WTC11 (cell line): ENCODE measurements around the gene GLUD2. TPM values are rescaled to one million over a fixed set of nuclear protein-coding genes. Genes with fewer than 3 reads are reported as not detected.

Experiments used
- ATAC-seq: fragments of 200-7000 bp; cut with Tn5 transposase; 2 replicates; pipeline ENCODE4 v1.10.0; 2021; ENCODE audit warnings: mild to moderate bottlenecking, moderate library complexity
- CTCF ChIA-PET: fragments of 300-600 bp; sonication (Branson Sonifier 250); formaldehyde crosslinking; loops from one replicate; lab custom pipeline; 2021; ENCODE audit warnings: antibody characterized with exemption; lab: Charles Lee
- POLR2A ChIA-PET: fragments of 350-600 bp; sonication (Branson Sonifier 250); formaldehyde crosslinking; loops from one replicate; lab custom pipeline; 2021; ENCODE audit warnings: antibody characterized with exemption; lab: Charles Lee
- DNase-seq: peaks from one replicate; pipeline ENCODE4 v3.0.0; 2021; ENCODE audit warnings: low spot score
- H3K27ac Mint-ChIP-seq: 2 replicates; pipeline ENCODE4 v1.8.0; 2021; ENCODE audit warnings: mixed read lengths
- H3K27me3 Mint-ChIP-seq: 2 replicates; pipeline ENCODE4 v1.8.0; 2021; ENCODE audit warnings: low read depth, mild to moderate bottlenecking, moderate library complexity, mixed read lengths
- H3K36me3 Mint-ChIP-seq: 2 replicates; pipeline ENCODE4 v1.8.0; 2021; ENCODE audit warnings: mixed read lengths
- H3K4me1 Mint-ChIP-seq: 2 replicates; pipeline ENCODE4 v1.8.0; 2022; ENCODE audit warnings: mixed read lengths
- H3K4me3 Mint-ChIP-seq: 2 replicates; pipeline ENCODE4 v1.8.0; 2021; ENCODE audit warnings: mild to moderate bottlenecking, moderate library complexity, mixed read lengths
- H3K9me3 Mint-ChIP-seq: 2 replicates; pipeline ENCODE4 v1.8.0; 2021; ENCODE audit warnings: mixed read lengths
- CBFB ChIP-seq: sonication (generic); formaldehyde crosslinking; IDR thresholded peaks from 2 replicates; pipeline ENCODE4 v1.8.1; 2022; ENCODE audit warnings: mild to moderate bottlenecking, low read depth, missing genetic modification reagents
- CREM ChIP-seq: sonication (generic); formaldehyde crosslinking; IDR thresholded peaks from 2 replicates; pipeline ENCODE4 v1.8.1; 2022; ENCODE audit warnings: mild to moderate bottlenecking, missing genetic modification reagents, moderate library complexity
- E2F1 ChIP-seq: sonication (generic); formaldehyde crosslinking; IDR thresholded peaks from 2 replicates; pipeline ENCODE4 v1.8.0; 2022; ENCODE audit warnings: mild to moderate bottlenecking, missing genetic modification reagents
- E2F5 ChIP-seq: sonication (generic); formaldehyde crosslinking; IDR thresholded peaks from 2 replicates; pipeline ENCODE4 v1.8.1; 2022; ENCODE audit warnings: mild to moderate bottlenecking, moderate library complexity, missing genetic modification reagents
- EMX1 ChIP-seq: fragments of 250-450 bp; sonication (Bioruptor Pico); IDR thresholded peaks from 2 replicates; pipeline ENCODE4 v1.8.0; 2021; ENCODE audit warnings: mild to moderate bottlenecking
- ETV6 ChIP-seq: sonication (generic); formaldehyde crosslinking; IDR thresholded peaks from 2 replicates; pipeline ENCODE4 v1.8.1; 2022; ENCODE audit warnings: mild to moderate bottlenecking, missing genetic modification reagents
- FOXJ3 ChIP-seq: sonication (generic); formaldehyde crosslinking; IDR thresholded peaks from 2 replicates; pipeline ENCODE4 v1.9.0; 2021; ENCODE audit warnings: missing genetic modification reagents, mild to moderate bottlenecking, borderline replicate concordance
- GTF2I ChIP-seq: fragments of 250-450 bp; sonication (Bioruptor Pico); conservative IDR thresholded peaks from 2 replicates; pipeline ENCODE4 v1.4.0; 2021; ENCODE audit warnings: mild to moderate bottlenecking
- IRF2 ChIP-seq: sonication (generic); formaldehyde crosslinking; IDR thresholded peaks from 2 replicates; pipeline ENCODE4 v1.8.0; 2022; ENCODE audit warnings: low read depth, missing genetic modification reagents, borderline replicate concordance
- JUN ChIP-seq: sonication (generic); formaldehyde crosslinking; IDR thresholded peaks from 2 replicates; pipeline ENCODE4 v1.8.0; 2023; ENCODE audit warnings: mild to moderate bottlenecking, missing genetic modification reagents
- MXD4 ChIP-seq: fragments of 250-450 bp; sonication (Bioruptor Pico); IDR thresholded peaks from 2 replicates; pipeline ENCODE4 v1.8.0; 2021; ENCODE audit warnings: mild to moderate bottlenecking, moderate library complexity, borderline replicate concordance
- NR3C1 ChIP-seq: sonication (generic); formaldehyde crosslinking; conservative IDR thresholded peaks from 2 replicates; pipeline ENCODE4 v1.8.1; 2023; ENCODE audit warnings: low read depth, mild to moderate bottlenecking, missing genetic modification reagents
- PRRX2 ChIP-seq: fragments of 250-450 bp; sonication (Bioruptor Pico); IDR thresholded peaks from 2 replicates; pipeline ENCODE4 v1.8.0; 2021; ENCODE audit warnings: mild to moderate bottlenecking
- TEAD1 ChIP-seq: sonication (generic); formaldehyde crosslinking; IDR thresholded peaks from 2 replicates; pipeline ENCODE4 v1.8.0; 2022; ENCODE audit warnings: mild to moderate bottlenecking, missing genetic modification reagents
- TP53 ChIP-seq: sonication (generic); formaldehyde crosslinking; IDR thresholded peaks from 2 replicates; pipeline ENCODE4 v1.8.1; 2023; ENCODE audit warnings: mild to moderate bottlenecking, missing genetic modification reagents
- ZBTB43 ChIP-seq: sonication (generic); formaldehyde crosslinking; IDR thresholded peaks from 2 replicates; pipeline ENCODE4 v1.8.1; 2023; ENCODE audit warnings: mild to moderate bottlenecking, missing genetic modification reagents
- ZNF121 ChIP-seq: sonication (generic); formaldehyde crosslinking; IDR thresholded peaks from 2 replicates; pipeline ENCODE4 v1.8.0; 2023; ENCODE audit warnings: missing genetic modification reagents
- ZNF512 ChIP-seq: sonication (generic); formaldehyde crosslinking; IDR thresholded peaks from 2 replicates; pipeline ENCODE4 v1.8.1; 2022; ENCODE audit warnings: missing genetic modification reagents, borderline replicate concordance
- ZNF532 ChIP-seq: fragments of 250-450 bp; sonication (Bioruptor Pico); IDR thresholded peaks from 2 replicates; pipeline ENCODE4 v1.9.0; 2021; ENCODE audit warnings: mild to moderate bottlenecking, borderline replicate concordance
- total RNA-seq: library from RNA; stranded (reverse); gene quantifications from 3 replicates; pipeline ENCODE4 v1.2.3, GENCODE V29; 2021
- TF ChIP-seq, protein P1 (sequence below): sonication (generic); formaldehyde crosslinking; IDR thresholded peaks from 2 replicates; pipeline ENCODE4 v1.8.1; 2022; ENCODE audit warnings: low read depth, missing genetic modification reagents, borderline replicate concordance
- TF ChIP-seq, protein P2 (sequence below): sonication (generic); formaldehyde crosslinking; IDR thresholded peaks from 2 replicates; pipeline ENCODE4 v1.8.0; 2022; ENCODE audit warnings: mild to moderate bottlenecking, missing genetic modification reagents
- TF ChIP-seq, protein P3 (sequence below): sonication (generic); formaldehyde crosslinking; IDR thresholded peaks from 2 replicates; pipeline ENCODE4 v1.8.0; 2022; ENCODE audit warnings: mild to moderate bottlenecking, missing genetic modification reagents

Gene GLUD2
- total RNA-seq, 1 experiment from 2014 or later = 0.57 TPM

DNA sequence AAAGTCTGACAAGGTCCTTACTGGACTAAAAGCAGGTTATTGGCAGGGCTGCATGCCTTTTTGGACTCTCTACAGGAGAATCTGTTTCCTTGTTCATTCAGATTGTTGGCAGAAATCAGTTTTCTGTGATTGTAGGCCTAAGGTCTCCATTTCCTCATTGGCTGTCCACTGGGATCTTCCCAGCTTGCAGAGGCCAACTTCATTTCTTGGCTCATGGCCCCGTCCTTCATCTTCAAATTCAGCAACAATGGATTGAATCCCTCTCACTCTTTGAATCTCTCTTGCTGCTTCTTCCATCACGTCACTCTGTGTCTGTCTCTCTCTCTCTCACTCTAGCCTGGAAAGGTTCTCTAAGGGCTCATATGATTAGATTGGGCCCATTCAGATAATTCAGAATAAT is 14.9 kb upstream of the GLUD2 start (continued):
- TF ChIP-seq PRRX2 (CRISPR knock-in tag) (no peak), E2F5 (no peak)
- TF ChIP-seq, all 79 proteins: peak for 0

GRCh38 chrX:121036137-121036536 is 11.3 kb upstream of the GLUD2 start:
- H3K9me3 Mint-ChIP-seq = no peaks in the 10 kb centered on the region
- TF ChIP-seq, protein P1, sequence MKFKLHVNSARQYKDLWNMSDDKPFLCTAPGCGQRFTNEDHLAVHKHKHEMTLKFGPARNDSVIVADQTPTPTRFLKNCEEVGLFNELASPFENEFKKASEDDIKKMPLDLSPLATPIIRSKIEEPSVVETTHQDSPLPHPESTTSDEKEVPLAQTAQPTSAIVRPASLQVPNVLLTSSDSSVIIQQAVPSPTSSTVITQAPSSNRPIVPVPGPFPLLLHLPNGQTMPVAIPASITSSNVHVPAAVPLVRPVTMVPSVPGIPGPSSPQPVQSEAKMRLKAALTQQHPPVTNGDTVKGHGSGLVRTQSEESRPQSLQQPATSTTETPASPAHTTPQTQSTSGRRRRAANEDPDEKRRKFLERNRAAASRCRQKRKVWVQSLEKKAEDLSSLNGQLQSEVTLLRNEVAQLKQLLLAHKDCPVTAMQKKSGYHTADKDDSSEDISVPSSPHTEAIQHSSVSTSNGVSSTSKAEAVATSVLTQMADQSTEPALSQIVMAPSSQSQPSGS (CRISPR knock-in tag) = no peak
- TF ChIP-seq CREM = no peak
- TF ChIP-seq EMX1 = no peak
- no peak for TF ChIP-seq GTF2I
- no peak for TF ChIP-seq MXD4 (CRISPR knock-in tag)
- TF ChIP-seq CBFB (CRISPR knock-in tag) = no peak
- no peak for TF ChIP-seq E2F1 (CRISPR knock-in tag)
- TF ChIP-seq, protein P2, sequence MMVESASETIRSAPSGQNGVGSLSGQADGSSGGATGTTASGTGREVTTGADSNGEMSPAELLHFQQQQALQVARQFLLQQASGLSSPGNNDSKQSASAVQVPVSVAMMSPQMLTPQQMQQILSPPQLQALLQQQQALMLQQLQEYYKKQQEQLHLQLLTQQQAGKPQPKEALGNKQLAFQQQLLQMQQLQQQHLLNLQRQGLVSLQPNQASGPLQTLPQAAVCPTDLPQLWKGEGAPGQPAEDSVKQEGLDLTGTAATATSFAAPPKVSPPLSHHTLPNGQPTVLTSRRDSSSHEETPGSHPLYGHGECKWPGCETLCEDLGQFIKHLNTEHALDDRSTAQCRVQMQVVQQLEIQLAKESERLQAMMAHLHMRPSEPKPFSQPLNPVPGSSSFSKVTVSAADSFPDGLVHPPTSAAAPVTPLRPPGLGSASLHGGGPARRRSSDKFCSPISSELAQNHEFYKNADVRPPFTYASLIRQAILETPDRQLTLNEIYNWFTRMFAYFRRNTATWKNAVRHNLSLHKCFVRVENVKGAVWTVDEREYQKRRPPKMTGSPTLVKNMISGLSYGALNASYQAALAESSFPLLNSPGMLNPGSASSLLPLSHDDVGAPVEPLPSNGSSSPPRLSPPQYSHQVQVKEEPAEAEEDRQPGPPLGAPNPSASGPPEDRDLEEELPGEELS (CRISPR knock-in tag) = no peak
- no peak for TF ChIP-seq E2F5
- TF ChIP-seq ZBTB43 (CRISPR knock-in tag) = no peak
- no peak for TF ChIP-seq ZNF121
- TF ChIP-seq FOXJ3 = no peak
- TF ChIP-seq IRF2 (CRISPR knock-in tag) = no peak
- TF ChIP-seq NR3C1 (CRISPR knock-in tag) = no peak
- no peak for TF ChIP-seq ETV6 (CRISPR knock-in tag)
- TF ChIP-seq, all 79 proteins: peak for 0
- no peak overlapping the region for H3K27ac Mint-ChIP-seq
- ChIA-PET POLR2A (no interaction called here), CTCF (no interaction called here)
- no peak overlapping the region for H3K4me3 Mint-ChIP-seq
- no peaks in the 10 kb centered on the region for H3K36me3 Mint-ChIP-seq
- ATAC-seq (no peak), DNase-seq (no peak)
- no peaks in the 10 kb centered on the region for H3K4me1 Mint-ChIP-seq
- no peaks in the 10 kb centered on the region; the same call in 1 of the 2 replicates for H3K27me3 Mint-ChIP-seq

- no peak overlapping the region for H3K4me3 Mint-ChIP-seq
- H3K9me3 Mint-ChIP-seq = no peaks in the 10 kb centered on the region
- ATAC-seq (no peak), DNase-seq (no peak)
- H3K27me3 Mint-ChIP-seq = peaks cover 3% of the 10 kb centered on the region; the same call in 1 of the 2 replicates
- CTCF ChIA-PET = no interaction called here
- no peak overlapping the region for H3K27ac Mint-ChIP-seq
- POLR2A ChIA-PET = no interaction called here
- H3K36me3 Mint-ChIP-seq = no peaks in the 10 kb centered on the region
- H3K4me1 Mint-ChIP-seq = no peaks in the 10 kb centered on the region
- TF ChIP-seq JUN (CRISPR knock-in tag) (no peak), ZNF532 (CRISPR knock-in tag) (no peak), TEAD1 (CRISPR knock-in tag) (no peak), ZNF512 (CRISPR knock-in tag) (no peak), TP53 (CRISPR knock-in tag) (no peak)
- TF ChIP-seq, protein P3, sequence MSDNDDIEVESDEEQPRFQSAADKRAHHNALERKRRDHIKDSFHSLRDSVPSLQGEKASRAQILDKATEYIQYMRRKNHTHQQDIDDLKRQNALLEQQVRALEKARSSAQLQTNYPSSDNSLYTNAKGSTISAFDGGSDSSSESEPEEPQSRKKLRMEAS (CRISPR knock-in tag) = no peak
Measured at GRCh38 chrX:121036951-121037350, 10.5 kb upstream of the GLUD2 start.
